Common myeloid progenitor, CD34-positive (primary cell): ENCODE data around the gene TMEM178B.

ENCODE experiments used
- CTCF ChIA-PET: fragments of 350-600 bp; sonication (Branson Sonifier 250); formaldehyde crosslinking; loops from one replicate; lab custom pipeline; 2021; ENCODE audit warnings: antibody characterized with exemption; lab: Charles Lee
- POLR2A ChIA-PET: fragments of 350-600 bp; sonication (Branson Sonifier 250); formaldehyde crosslinking; loops from one replicate; lab custom pipeline; 2021; ENCODE audit warnings: antibody characterized with exemption; lab: Charles Lee
- DNase-seq, 3 donors: peaks; one replicate each; pipeline versions ENCODE4 v3.0.0 to v3.0.0-alpha.2; 2013
- H3K27ac ChIP-seq, 2 experiments: 1 replicate in 1 of 2; 2 replicates in 1 of 2; pipeline ENCODE4 v1.7.0; 2013; ENCODE audit warnings: inconsistent platforms in 2 of 2, low read length in 2 of 2, mild to moderate bottlenecking in 2 of 2, low read depth in 1 of 2, moderate library complexity in 1 of 2; ENCODE audit not compliant: severe bottlenecking in 2 of 2, insufficient read depth in 1 of 2, poor library complexity in 1 of 2
- H3K27me3 ChIP-seq, 5 experiments: replicated peaks in 2 of 5; 1 replicate in 3 of 5; 2 replicates in 2 of 5; pipeline versions ENCODE4 v1.6.1 to v1.7.0; 2013; ENCODE audit warnings: low read length in 4 of 5, mild to moderate bottlenecking in 2 of 5, moderate library complexity in 2 of 5, inconsistent platforms in 1 of 5; ENCODE audit not compliant: insufficient read depth in 5 of 5, control insufficient read depth in 4 of 5
- H3K36me3 ChIP-seq, 4 experiments: 1 replicate in 2 of 4; 2 replicates in 2 of 4; pipeline versions ENCODE4 v1.6.1 to v1.7.0; 2013; ENCODE audit warnings: low read length in 3 of 4, control low read depth in 1 of 4, mild to moderate bottlenecking in 1 of 4; ENCODE audit not compliant: control insufficient read depth in 4 of 4, insufficient read depth in 4 of 4
- H3K4me1 ChIP-seq, 4 experiments: 1 replicate in 3 of 4; 2 replicates in 1 of 4; pipeline versions ENCODE4 v1.6.1 to v1.7.1; 2013; ENCODE audit warnings: low read length in 3 of 4, mild to moderate bottlenecking in 3 of 4, control low read depth in 1 of 4, inconsistent platforms in 1 of 4, moderate library complexity in 1 of 4; ENCODE audit not compliant: control insufficient read depth in 4 of 4, insufficient read depth in 4 of 4; ENCODE audit errors: control extremely low read depth in 1 of 4
- H3K4me3 ChIP-seq, 7 experiments: 1 replicate in 4 of 7; 2 replicates in 3 of 7; pipeline versions ENCODE4 v1.5.1 to v1.7.0; 2013; ENCODE audit warnings: mild to moderate bottlenecking in 7 of 7, low read length in 6 of 7, moderate library complexity in 6 of 7, inconsistent platforms in 2 of 7, low read depth in 2 of 7, control low read depth in 1 of 7; ENCODE audit not compliant: insufficient read depth in 4 of 7, control insufficient read depth in 1 of 7; ENCODE audit errors: extremely low read depth in 1 of 7
- H3K9me3 ChIP-seq, 5 experiments: 1 replicate in 4 of 5; 2 replicates in 1 of 5; pipeline versions ENCODE4 v1.6.1 to v1.7.1; 2013; ENCODE audit warnings: low read length in 4 of 5, mild to moderate bottlenecking in 2 of 5, inconsistent platforms in 1 of 5, low read depth in 1 of 5, moderate library complexity in 1 of 5; ENCODE audit not compliant: control insufficient read depth in 4 of 5, insufficient read depth in 2 of 5; ENCODE audit errors: control extremely low read depth in 1 of 5
- WGBS: methylation state at CpG from one replicate; pipeline ENCODE4 v1.1.5; 2013; ENCODE audit not compliant: insufficient coverage; 5-methylcytosine and 5-hydroxymethylcytosine counted together

TMEM178B gene

GRCh38 chr7:141132671-141133070 is 58.8 kb downstream of the TMEM178B start:
- POLR2A ChIA-PET: no interaction called here
- Histone ChIP-seq H3K4me3 (no peak overlapping the region), H3K36me3 (no peaks in the 10 kb centered on the region), H3K27me3 (peaks cover 0 to 3% (median 0%) of the 10 kb centered on the region in 5 experiments), H3K27ac (no peak overlapping the region), H3K4me1 (no peaks in the 10 kb centered on the region), H3K9me3 (peaks cover 0 to 7% (median 5%) of the 10 kb centered on the region in 5 experiments)
- 100% methylated on average over 1 of the region's 3 CpGs for WGBS
- CTCF ChIA-PET: no interaction called here
- DNase-seq: no peak

GRCh38 chr7:141133646-141134045 is 59.8 kb downstream of the TMEM178B start:
- no CpG with 5 or more reads among the region's 1 CpG for WGBS

GRCh38 chr7:141142058-141142457 is 68.2 kb downstream of the TMEM178B start:
- Histone ChIP-seq H3K36me3 (no peaks in the 10 kb centered on the region), H3K4me3 (no peak overlapping the region), H3K9me3 (peaks cover 0 to 3% (median 0%) of the 10 kb centered on the region in 5 experiments), H3K27ac (no peak overlapping the region), H3K4me1 (no peaks in the 10 kb centered on the region), H3K27me3 (peaks cover 0 to 2% (median 0%) of the 10 kb centered on the region in 5 experiments)
- DNase-seq: no peak
- POLR2A ChIA-PET: no interaction called here
- WGBS: no CpG with 5 or more reads among the region's 2 CpGs
- CTCF ChIA-PET: no interaction called here

More at GRCh38 chr7:141133646-141134045, 59.8 kb downstream of the TMEM178B start:
- Histone ChIP-seq H3K36me3 (no peaks in the 10 kb centered on the region), H3K4me1 (no peaks in the 10 kb centered on the region), H3K27me3 (peaks cover 0 to 2% (median 0%) of the 10 kb centered on the region in 5 experiments), H3K4me3 (no peak overlapping the region), H3K27ac (no peak overlapping the region), H3K9me3 (peaks cover 0 to 7% (median 5%) of the 10 kb centered on the region in 5 experiments)
- POLR2A ChIA-PET: no interaction called here
- CTCF ChIA-PET: no interaction called here
- no peak for DNase-seq

GRCh38 chr7:141144921-141145629 is 71.2 kb downstream of the TMEM178B start:
- POLR2A ChIA-PET: no interaction called here
- no peak for DNase-seq
- Histone ChIP-seq H3K27ac (no peak overlapping the region), H3K4me3 (no peak overlapping the region), H3K4me1 (no peaks in the 10 kb centered on the region), H3K36me3 (no peaks in the 10 kb centered on the region), H3K27me3 (peaks cover 0 to 2% (median 0%) of the 10 kb centered on the region in 5 experiments), H3K9me3 (peaks cover 0 to 3% (median 0%) of the 10 kb centered on the region in 5 experiments)
- WGBS: 93% methylated on average over 4 of the region's 4 CpGs
- CTCF ChIA-PET: no interaction called here

- ChIA-PET CTCF (no interaction called here), POLR2A (no interaction called here)
- no peaks in the 10 kb centered on the region for H3K4me1 ChIP-seq
- DNase-seq: no peak
- H3K9me3 ChIP-seq: peaks cover 0 to 3% (median 0%) of the 10 kb centered on the region in 5 experiments
- no peak overlapping the region for H3K4me3 ChIP-seq
- no peaks in the 10 kb centered on the region for H3K36me3 ChIP-seq
- H3K27ac ChIP-seq: no peak overlapping the region
- peaks cover 0 to 2% (median 0%) of the 10 kb centered on the region in 5 experiments for H3K27me3 ChIP-seq
- WGBS: 71% methylated on average over 3 of the region's 3 CpGs
Observed at GRCh38 chr7:141145630-141145982, 71.7 kb downstream of the TMEM178B start.

GRCh38 chr7:141147482-141147881 is 73.6 kb downstream of the TMEM178B start:
- Histone ChIP-seq H3K27me3 (peaks cover 0 to 2% (median 0%) of the 10 kb centered on the region in 5 experiments), H3K27ac (no peak overlapping the region), H3K36me3 (no peaks in the 10 kb centered on the region), H3K9me3 (no peaks in the 10 kb centered on the region), H3K4me3 (no peak overlapping the region), H3K4me1 (no peaks in the 10 kb centered on the region)
- 92% methylated on average over 4 of the region's 4 CpGs for WGBS
- CTCF ChIA-PET: no interaction called here
- POLR2A ChIA-PET: no interaction called here
- DNase-seq: no peak

- POLR2A ChIA-PET: no interaction called here
- H3K9me3 ChIP-seq: no peaks in the 10 kb centered on the region
- no peaks in the 10 kb centered on the region for H3K36me3 ChIP-seq
- CTCF ChIA-PET: interaction anchor here (1.2 kb wide), 1 partner anchor 11 kb away, joined by 3 read pairs; no protein-coding TSS in a partner anchor
- H3K27ac ChIP-seq: no peak overlapping the region
- no peaks in the 10 kb centered on the region for H3K4me1 ChIP-seq
- H3K27me3 ChIP-seq: peaks cover 0 to under 1% (median 0%) of the 10 kb centered on the region in 5 experiments
- H3K4me3 ChIP-seq: no peak overlapping the region
- DNase-seq: no peak
- WGBS: 97% methylated on average over 2 of the region's 2 CpGs
Observed at GRCh38 chr7:141150465-141150864, 76.6 kb downstream of the TMEM178B start.
